CD4-positive, alpha-beta T cell treated with Interferon gamma for 1 hour (primary cell): Measurements from ENCODE around the gene SPINT2.
"Not testable (repeated sequence)": the region's sequence is repeated elsewhere in the genome, so short reads cannot be mapped to it uniquely, and the experiment has no call there.

Experiments used
- DNase-seq: peaks from one replicate; pipeline ENCODE4 v3.0.0-alpha.2; 2020

SPINT2 gene

GRCh38 chr19:38264486-38265212 lies at the start of gene SPINT2:
TSS of gene SPINT2 (plus strand) at chr19:38264573. CDS start at chr19:38264893, 320 bp downstream.
- DNase-seq: peak; percentile 68

- DNase-seq: no peak
These were observed 47.4 kb upstream of the SPINT2 start for GRCh38 chr19:38216785-38217641.

- no peak for DNase-seq
These were observed 46.2 kb upstream of the SPINT2 start for GRCh38 chr19:38218204-38218603.

- DNase-seq: no peak
These were observed 45.2 kb upstream of the SPINT2 start for GRCh38 chr19:38219221-38219620.

- DNase-seq: no peak
These were observed 43.0 kb upstream of the SPINT2 start for GRCh38 chr19:38221421-38221820.

GRCh38 chr19:38221919-38222830 lies 42.2 kb upstream of the SPINT2 start:
- no peak for DNase-seq

GRCh38 chr19:38223119-38223523 lies 41.3 kb upstream of the SPINT2 start:
- DNase-seq: no peak

GRCh38 chr19:38223617-38224013 lies 40.8 kb upstream of the SPINT2 start:
- no peak for DNase-seq

- DNase-seq: peak; percentile 41
These were observed 40.1 kb upstream of the SPINT2 start, which contains the start of gene DPF1 for GRCh38 chr19:38224014-38224862. TSS of gene DPF1 (minus strand) at chr19:38224222. CDS start at chr19:38224142, 80 bp downstream.

GRCh38 chr19:38224863-38225218 lies 39.5 kb upstream of the SPINT2 start:
- not testable (repeated sequence) for DNase-seq

- no peak for DNase-seq
These were observed 36.9 kb upstream of the SPINT2 start for GRCh38 chr19:38227287-38228004.

GRCh38 chr19:38228005-38228377 lies 36.4 kb upstream of the SPINT2 start:
- DNase-seq: no peak

GRCh38 chr19:38228491-38229439 lies 35.6 kb upstream of the SPINT2 start:
- DNase-seq: no peak

- DNase-seq: peak; percentile 70
These were observed 34.7 kb upstream of the SPINT2 start for GRCh38 chr19:38229585-38230073.

GRCh38 chr19:38230506-38231133 lies 33.8 kb upstream of the SPINT2 start:
- not testable (repeated sequence) for DNase-seq

GRCh38 chr19:38231918-38232317 lies 32.5 kb upstream of the SPINT2 start:
- no peak for DNase-seq

GRCh38 chr19:38233740-38234251 lies 30.6 kb upstream of the SPINT2 start:
- peak; percentile 62 for DNase-seq

- no peak for DNase-seq
These were observed 29.8 kb upstream of the SPINT2 start for GRCh38 chr19:38234615-38235014.

- no peak for DNase-seq
These were observed 24.6 kb upstream of the SPINT2 start for GRCh38 chr19:38239816-38240215.
